Neural crest cell (in vitro differentiated cells): ENCODE results near the gene EXT2. TPM values are rescaled to one million over a fixed set of nuclear protein-coding genes. Genes with fewer than 3 reads are reported as not detected.
A peak's percentile ranks its signal among the peaks of the same experiment; 100 is the strongest.

Experiments
- DNase-seq: peaks from one replicate; pipeline ENCODE4 v3.0.0; 2021; ENCODE audit warnings: low read depth, mixed read lengths, low spot score
- H3K27ac Mint-ChIP-seq: one replicate; pipeline ENCODE4 v1.8.0; 2021; ENCODE audit warnings: mild to moderate bottlenecking, mixed read lengths; ENCODE audit not compliant: unreplicated experiment
- H3K27me3 Mint-ChIP-seq: 2 replicates; pipeline ENCODE4 v1.8.0; 2021; ENCODE audit warnings: low read depth, mild to moderate bottlenecking, mixed read lengths
- H3K36me3 Mint-ChIP-seq: 2 replicates; pipeline ENCODE4 v1.8.0; 2021; ENCODE audit warnings: low read depth, mild to moderate bottlenecking, mixed read lengths
- H3K4me1 Mint-ChIP-seq: 2 replicates; pipeline ENCODE4 v1.8.0; 2021; ENCODE audit warnings: mixed read lengths
- H3K4me3 Mint-ChIP-seq: one replicate; pipeline ENCODE4 v1.8.0; 2021; ENCODE audit warnings: mild to moderate bottlenecking, mixed read lengths
- H3K9me3 Mint-ChIP-seq: 2 replicates; pipeline ENCODE4 v1.8.0; 2021; ENCODE audit warnings: mixed read lengths
- total RNA-seq: library from RNA; stranded (reverse); gene quantifications from 2 replicates; pipeline ENCODE4 v1.2.1, GENCODE V29; 2021
- TF ChIP-seq, protein P1 (sequence below): fragments of 200-600 bp; sonication (generic); conservative IDR thresholded peaks from 2 replicates; pipeline ENCODE4 v1.5.0; 2021; ENCODE audit warnings: antibody characterized with exemption, mild to moderate bottlenecking

EXT2 gene
- total RNA-seq, 1 donor from 2014 or later = 56.6 TPM

DNA sequence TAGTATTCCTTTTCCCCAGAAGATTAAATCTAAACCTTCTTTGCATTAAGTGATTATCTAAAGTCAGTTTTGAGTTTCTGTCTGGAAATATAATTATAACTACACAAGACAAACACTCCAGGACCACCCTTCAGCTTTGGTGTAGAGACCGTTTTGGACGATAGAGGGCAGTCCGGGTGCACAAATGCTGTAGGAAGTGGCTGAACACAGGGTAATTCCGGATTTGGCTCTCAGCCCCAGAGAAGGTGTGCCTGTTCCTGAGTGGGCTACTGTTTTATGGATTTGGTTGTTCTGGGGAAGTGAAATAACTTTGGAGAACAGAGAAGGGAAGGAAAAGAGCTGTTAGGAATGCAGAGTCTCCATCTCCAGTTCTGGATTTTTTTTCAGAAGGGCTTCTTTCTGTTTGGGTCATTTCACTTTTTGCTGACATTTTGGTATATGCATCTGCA lies 14.8 kb downstream of the EXT2 start:
- H3K9me3 Mint-ChIP-seq = no peaks in the 10 kb centered on the region
- TF ChIP-seq, protein P1, sequence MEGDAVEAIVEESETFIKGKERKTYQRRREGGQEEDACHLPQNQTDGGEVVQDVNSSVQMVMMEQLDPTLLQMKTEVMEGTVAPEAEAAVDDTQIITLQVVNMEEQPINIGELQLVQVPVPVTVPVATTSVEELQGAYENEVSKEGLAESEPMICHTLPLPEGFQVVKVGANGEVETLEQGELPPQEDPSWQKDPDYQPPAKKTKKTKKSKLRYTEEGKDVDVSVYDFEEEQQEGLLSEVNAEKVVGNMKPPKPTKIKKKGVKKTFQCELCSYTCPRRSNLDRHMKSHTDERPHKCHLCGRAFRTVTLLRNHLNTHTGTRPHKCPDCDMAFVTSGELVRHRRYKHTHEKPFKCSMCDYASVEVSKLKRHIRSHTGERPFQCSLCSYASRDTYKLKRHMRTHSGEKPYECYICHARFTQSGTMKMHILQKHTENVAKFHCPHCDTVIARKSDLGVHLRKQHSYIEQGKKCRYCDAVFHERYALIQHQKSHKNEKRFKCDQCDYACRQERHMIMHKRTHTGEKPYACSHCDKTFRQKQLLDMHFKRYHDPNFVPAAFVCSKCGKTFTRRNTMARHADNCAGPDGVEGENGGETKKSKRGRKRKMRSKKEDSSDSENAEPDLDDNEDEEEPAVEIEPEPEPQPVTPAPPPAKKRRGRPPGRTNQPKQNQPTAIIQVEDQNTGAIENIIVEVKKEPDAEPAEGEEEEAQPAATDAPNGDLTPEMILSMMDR = peak; percentile 79
- peak; percentile 58 for DNase-seq
- H3K27ac Mint-ChIP-seq = no peak overlapping the region
- H3K4me1 Mint-ChIP-seq = peaks cover 13% of the 10 kb centered on the region
- H3K36me3 Mint-ChIP-seq = peaks cover 14% of the 10 kb centered on the region
- no peak overlapping the region for H3K4me3 Mint-ChIP-seq
- H3K27me3 Mint-ChIP-seq = no peaks in the 10 kb centered on the region

DNA sequence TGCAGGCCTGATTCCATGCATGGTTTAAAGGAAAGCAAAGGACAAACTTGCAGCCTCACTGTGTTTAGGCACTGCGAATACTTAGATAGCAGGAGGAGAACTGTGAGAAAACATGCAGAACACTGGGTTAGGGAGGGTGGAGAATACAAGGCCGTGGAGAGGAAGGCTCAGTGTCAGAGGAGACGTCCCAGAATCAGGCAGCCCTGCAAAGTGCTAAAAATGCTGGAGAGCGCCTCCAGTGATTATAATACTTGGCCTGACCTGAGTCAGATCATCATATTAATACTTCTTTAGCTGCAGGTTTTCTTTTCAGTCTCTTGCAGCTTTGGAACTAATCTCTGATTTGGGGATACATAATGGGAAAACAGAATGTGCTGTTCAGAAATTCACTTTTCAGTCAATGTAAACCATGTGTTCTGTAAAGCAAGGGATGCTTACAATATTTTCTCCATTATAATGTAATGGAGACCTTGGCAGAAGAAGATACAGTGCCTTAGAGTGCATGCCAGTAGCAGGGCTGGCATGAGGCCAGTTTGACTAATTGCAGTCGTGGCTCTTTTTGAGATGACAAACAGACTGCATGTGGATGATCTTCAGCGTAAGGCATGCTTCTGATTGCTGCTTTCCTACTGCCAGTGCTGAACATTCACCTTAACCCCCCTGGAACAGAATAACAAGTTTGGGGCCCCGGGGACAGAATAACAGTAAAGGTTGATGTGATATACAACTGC lies 16.8 kb downstream of the EXT2 start:
- H3K27ac Mint-ChIP-seq = no peak overlapping the region
- H3K4me1 Mint-ChIP-seq = peaks cover 13% of the 10 kb centered on the region
- H3K36me3 Mint-ChIP-seq = peaks cover 16% of the 10 kb centered on the region
- H3K27me3 Mint-ChIP-seq = no peaks in the 10 kb centered on the region
- TF ChIP-seq, protein P1 = no peak
- H3K9me3 Mint-ChIP-seq = no peaks in the 10 kb centered on the region
- no peak for DNase-seq
- no peak overlapping the region for H3K4me3 Mint-ChIP-seq

DNA sequence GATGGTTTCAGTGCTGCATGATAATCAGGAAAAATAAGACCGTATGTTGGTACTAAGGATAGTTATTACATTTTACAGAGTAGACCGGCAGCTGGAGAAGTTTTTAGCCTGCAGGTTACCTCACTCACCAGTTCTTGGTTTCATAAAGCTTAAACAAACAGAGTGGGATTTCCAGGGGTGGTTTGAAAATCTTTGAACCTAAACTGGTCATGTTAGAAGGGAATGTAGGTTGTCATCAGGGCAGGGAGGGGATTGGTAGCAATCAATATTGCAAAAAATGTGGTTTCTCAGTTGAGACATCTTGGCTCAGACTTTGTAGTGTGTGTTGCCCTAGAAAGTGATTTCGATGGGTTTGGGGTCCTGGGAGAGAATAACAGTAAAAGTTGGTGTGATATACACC lies 17.5 kb downstream of the EXT2 start:
- Mint-ChIP-seq H3K4me3 (no peak overlapping the region), H3K27me3 (no peaks in the 10 kb centered on the region), H3K4me1 (peaks cover 13% of the 10 kb centered on the region), H3K9me3 (no peaks in the 10 kb centered on the region), H3K27ac (no peak overlapping the region), H3K36me3 (peaks cover 16% of the 10 kb centered on the region)
- TF ChIP-seq, protein P1 = no peak
- DNase-seq = no peak

DNA sequence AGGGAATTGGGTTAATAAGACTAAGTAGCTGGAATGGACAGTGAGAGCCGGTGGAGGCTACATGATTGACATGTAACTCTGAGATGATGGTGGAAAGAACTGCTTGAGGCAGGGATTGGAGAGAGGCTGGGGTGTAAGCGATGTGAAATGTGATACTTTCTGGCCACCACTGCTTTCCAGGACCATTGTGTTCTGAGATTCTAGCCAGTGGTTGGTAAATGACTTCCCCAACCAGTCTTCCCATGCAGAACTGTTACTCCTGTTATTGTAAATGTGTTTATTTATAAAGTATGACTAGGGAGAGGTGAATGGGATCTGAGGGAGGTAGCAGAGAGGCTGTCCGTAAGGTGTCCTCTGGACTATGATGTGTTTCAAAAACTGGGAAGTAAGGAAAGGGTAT lies 18.1 kb downstream of the EXT2 start:
- Mint-ChIP-seq H3K27me3 (no peaks in the 10 kb centered on the region), H3K4me3 (no peak overlapping the region), H3K9me3 (no peaks in the 10 kb centered on the region), H3K27ac (no peak overlapping the region), H3K36me3 (peaks cover 16% of the 10 kb centered on the region), H3K4me1 (peaks cover 13% of the 10 kb centered on the region)
- TF ChIP-seq, protein P1 = no peak
- no peak for DNase-seq

DNA sequence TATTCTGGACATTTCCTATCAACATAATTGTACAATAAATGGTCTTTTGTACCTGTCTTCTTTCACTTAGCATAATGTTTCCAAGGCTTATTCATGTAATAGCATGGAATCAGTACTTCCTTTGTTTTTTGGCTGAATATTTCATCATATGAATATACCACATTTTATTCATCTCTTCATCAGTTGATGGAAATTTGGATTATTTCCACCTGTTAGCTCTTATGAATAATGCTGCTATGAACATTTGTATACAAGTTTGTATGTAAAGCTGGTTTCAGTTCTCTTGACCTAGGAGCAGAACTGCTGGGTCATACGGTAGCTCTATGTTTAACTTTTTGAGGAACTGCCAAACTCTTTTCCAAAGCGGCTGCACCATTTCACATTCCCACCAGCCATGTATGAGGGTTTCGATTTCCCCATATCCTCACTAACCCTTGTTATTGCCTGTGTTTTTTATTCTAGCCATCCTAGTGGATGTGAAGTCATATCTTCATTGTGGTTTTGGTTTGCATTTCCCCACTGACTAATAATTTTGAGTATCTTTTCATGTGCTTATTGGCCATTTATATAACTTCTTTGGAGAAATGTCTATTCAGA lies 20.9 kb downstream of the EXT2 start:
- DNase-seq = no peak
- Mint-ChIP-seq H3K27me3 (no peaks in the 10 kb centered on the region), H3K4me3 (no peak overlapping the region), H3K9me3 (no peaks in the 10 kb centered on the region), H3K4me1 (peaks cover 9% of the 10 kb centered on the region), H3K36me3 (peaks cover 13% of the 10 kb centered on the region), H3K27ac (no peak overlapping the region)
- TF ChIP-seq, protein P1 = no peak
